ENCODE data around the gene ASCC3. TPM values are rescaled to one million over a fixed set of nuclear protein-coding genes. Genes with fewer than 3 reads are reported as not detected.
A peak's percentile ranks its signal among the peaks of the same experiment; 100 is the strongest.
"Not testable (repeated sequence)": the region's sequence is repeated elsewhere in the genome, so short reads cannot be mapped to it uniquely, and the experiment has no call there.

ASCC3 gene
- total RNA-seq, 4 donors from 2014 or later, result 20.5 to 33.9 (median 26.9) TPM

DNA sequence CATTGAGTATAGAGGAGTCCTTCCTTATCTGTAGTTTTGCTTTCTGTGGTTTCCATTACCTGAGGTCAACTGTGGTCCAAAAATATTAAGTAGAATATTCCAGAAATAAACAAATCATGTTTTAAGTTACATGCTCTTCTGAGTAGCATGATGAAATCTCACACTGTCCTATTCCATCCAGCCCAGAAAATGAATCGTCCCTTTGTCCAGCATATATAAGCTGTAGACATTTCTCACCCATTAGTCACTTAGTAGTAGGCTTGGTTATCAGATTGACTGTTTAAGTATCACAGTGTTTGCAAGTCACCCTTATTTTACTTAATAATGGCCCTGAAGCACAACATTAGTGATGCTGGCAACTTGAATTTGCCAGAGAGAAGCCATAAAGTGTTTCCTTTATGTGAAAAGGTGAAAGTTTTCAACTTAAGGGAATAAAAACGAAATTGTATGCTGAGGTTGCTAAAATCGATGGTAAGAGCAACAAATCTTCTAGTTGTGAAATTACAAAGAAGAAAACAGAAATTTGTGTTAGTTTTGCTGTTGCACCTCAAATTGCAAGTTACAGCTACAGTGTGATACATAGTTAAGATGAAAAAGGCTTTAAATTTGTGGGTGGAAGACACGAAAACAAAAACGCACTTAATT is 217.8 kb downstream of the ASCC3 start:
- Histone ChIP-seq H3K36me3 (no peaks in the 10 kb centered on the region), H3K4me1 (peaks cover 0 to 15% (median 0%) of the 10 kb centered on the region in 4 donors), H3K27me3 (no peaks in the 10 kb centered on the region), H3K4me3 (no peak overlapping the region), H3K27ac (no peak overlapping the region), H3K9me3 (no peaks in the 10 kb centered on the region)
- no peak for DNase-seq (ENCODE audit: low spot score in 2 of 2)
- 74 to 75% methylated on average over 5 of the region's 5 CpGs for WGBS, 2 donors
- TF ChIP-seq EP300 (IDR thresholded peaks at IDR 0.05) (no peak), POLR2A (IDR thresholded peaks at IDR 0.05) (no peak)
- TF ChIP-seq, protein P1, sequence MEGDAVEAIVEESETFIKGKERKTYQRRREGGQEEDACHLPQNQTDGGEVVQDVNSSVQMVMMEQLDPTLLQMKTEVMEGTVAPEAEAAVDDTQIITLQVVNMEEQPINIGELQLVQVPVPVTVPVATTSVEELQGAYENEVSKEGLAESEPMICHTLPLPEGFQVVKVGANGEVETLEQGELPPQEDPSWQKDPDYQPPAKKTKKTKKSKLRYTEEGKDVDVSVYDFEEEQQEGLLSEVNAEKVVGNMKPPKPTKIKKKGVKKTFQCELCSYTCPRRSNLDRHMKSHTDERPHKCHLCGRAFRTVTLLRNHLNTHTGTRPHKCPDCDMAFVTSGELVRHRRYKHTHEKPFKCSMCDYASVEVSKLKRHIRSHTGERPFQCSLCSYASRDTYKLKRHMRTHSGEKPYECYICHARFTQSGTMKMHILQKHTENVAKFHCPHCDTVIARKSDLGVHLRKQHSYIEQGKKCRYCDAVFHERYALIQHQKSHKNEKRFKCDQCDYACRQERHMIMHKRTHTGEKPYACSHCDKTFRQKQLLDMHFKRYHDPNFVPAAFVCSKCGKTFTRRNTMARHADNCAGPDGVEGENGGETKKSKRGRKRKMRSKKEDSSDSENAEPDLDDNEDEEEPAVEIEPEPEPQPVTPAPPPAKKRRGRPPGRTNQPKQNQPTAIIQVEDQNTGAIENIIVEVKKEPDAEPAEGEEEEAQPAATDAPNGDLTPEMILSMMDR (IDR thresholded peaks at IDR 0.05), result no peak

DNA sequence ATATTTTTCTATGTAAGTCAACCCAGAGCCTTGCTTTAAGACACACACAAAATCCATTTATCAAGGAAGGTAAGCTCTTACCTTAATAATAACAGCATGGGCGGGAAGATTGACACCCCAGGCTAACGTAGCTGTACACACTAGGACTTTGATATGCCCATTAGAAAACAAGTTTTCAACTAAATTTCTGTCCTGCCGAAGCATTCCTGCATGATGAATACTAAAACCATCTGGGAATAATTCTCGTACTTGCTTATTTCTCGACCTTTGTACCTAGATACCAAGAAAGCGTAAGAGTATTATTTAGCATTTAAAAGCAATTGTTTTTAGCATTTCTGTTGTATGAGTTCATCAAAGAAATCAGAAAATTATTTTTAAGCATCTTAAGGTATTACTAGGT is 218.9 kb downstream of the ASCC3 start:
- WGBS, 2 donors, result 91% methylated on average over 6 of the region's 6 CpGs
- Histone ChIP-seq H3K27ac (no peak overlapping the region), H3K27me3 (no peaks in the 10 kb centered on the region), H3K9me3 (no peaks in the 10 kb centered on the region), H3K36me3 (no peaks in the 10 kb centered on the region), H3K4me1 (peaks cover 0 to 15% (median 0%) of the 10 kb centered on the region in 4 donors), H3K4me3 (no peak overlapping the region)
- DNase-seq (ENCODE audit: low spot score in 2 of 2), result no peak
- TF ChIP-seq EP300 (IDR thresholded peaks at IDR 0.05), result no peak
- TF ChIP-seq, protein P1 (IDR thresholded peaks at IDR 0.05), result no peak
- no peak for TF ChIP-seq POLR2A (IDR thresholded peaks at IDR 0.05)

DNA sequence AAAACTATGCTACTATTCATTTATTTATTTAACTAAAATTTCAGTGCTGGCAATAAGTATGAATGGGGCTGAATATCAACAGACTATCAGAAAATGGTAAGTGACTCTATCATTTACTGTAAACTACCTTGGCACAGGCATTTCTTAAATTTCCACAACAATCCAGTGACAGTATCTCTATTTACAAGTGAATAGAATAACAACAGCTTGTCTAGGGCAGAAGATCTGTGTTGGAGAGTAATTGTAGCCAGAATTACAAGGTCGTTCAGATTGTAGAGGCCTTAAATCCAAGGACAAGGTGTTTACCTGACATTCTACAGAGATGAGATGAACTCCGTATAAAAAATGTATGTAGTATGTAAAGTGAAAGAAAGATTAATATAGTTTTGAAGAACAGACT is 222.6 kb downstream of the ASCC3 start:
- WGBS, 2 donors, result 61 to 67% methylated on average over 2 of the region's 2 CpGs
- Histone ChIP-seq H3K9me3 (no peaks in the 10 kb centered on the region), H3K27ac (no peak overlapping the region), H3K4me1 (peaks cover 0 to 9% (median 0%) of the 10 kb centered on the region in 4 donors), H3K27me3 (no peaks in the 10 kb centered on the region), H3K36me3 (no peaks in the 10 kb centered on the region), H3K4me3 (no peak overlapping the region)
- DNase-seq (ENCODE audit: low spot score in 2 of 2), result no peak
- TF ChIP-seq, protein P1 (IDR thresholded peaks at IDR 0.05), result no peak
- TF ChIP-seq POLR2A (IDR thresholded peaks at IDR 0.05), result no peak
- TF ChIP-seq EP300 (IDR thresholded peaks at IDR 0.05), result no peak

DNA sequence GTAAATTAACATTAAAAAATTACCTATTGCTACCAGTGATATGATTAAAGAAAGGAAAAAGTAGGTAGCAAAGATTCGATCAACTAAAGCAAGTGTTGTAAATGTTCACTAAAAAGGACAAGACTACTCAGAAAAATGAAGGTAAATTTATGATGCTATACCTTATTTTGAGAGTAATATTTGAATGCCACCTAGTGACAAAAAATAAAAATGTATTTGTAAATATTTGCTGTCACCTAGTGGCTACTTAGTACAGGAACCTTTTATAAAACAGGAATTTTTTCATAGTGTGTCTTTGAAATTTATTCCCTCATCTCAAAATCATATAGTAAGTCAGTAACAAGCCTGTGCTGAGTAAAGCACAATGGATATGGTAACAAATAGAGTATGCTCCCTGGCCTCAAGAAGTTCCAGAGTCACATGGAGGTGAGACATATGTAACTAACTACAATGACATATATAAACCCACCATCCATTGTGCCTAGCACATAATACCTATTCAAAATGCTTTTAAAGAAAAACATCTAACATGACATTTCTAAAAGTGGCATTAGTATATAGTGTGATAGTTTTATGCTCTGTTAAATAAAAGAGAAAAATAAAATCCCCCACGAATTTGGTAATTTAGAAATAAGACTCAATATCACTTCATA is 223.3 kb downstream of the ASCC3 start:
- Histone ChIP-seq H3K4me1 (peaks cover 0 to 2% (median 0%) of the 10 kb centered on the region in 4 donors), H3K27ac (no peak overlapping the region), H3K27me3 (no peaks in the 10 kb centered on the region), H3K36me3 (no peaks in the 10 kb centered on the region), H3K4me3 (no peak overlapping the region), H3K9me3 (no peaks in the 10 kb centered on the region)
- WGBS, 2 donors, result 89 to 92% methylated on average over 2 of the region's 2 CpGs
- no peak for TF ChIP-seq POLR2A (IDR thresholded peaks at IDR 0.05)
- TF ChIP-seq, protein P1 (IDR thresholded peaks at IDR 0.05), result peak in 3 of 5 experiments; percentile 10 to 32 (median 27)
- DNase-seq (ENCODE audit: low spot score in 2 of 2), result no peak

DNA sequence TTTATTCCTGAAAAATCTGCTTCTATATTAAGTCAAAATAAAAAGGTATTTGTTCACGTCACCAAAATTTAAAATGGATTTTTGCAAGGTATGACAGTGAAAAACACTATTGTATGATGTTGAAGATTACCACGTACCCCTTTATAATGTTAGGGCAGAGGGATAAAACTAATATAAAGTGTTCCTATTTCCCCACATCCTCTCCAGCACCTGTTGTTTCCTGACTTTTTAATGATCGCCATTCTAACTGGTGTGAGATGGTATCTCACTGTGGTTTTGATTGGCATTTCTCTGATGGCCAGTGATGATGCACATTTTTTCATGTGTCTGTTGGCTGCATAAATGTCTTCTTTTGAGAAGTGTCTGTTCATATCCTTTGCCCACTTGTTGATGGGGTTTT is 240.0 kb downstream of the ASCC3 start:
- WGBS, 2 donors, result 95 to 97% methylated on average over 3 of the region's 3 CpGs
- not testable (repeated sequence) for H3K27me3 ChIP-seq; H3K27ac ChIP-seq; DNase-seq (ENCODE audit: low spot score in 2 of 2); H3K9me3 ChIP-seq; H3K4me1 ChIP-seq; H3K4me3 ChIP-seq
- peaks cover 0 to 95% (median 2%) of the 10 kb centered on the region in 3 donors for H3K36me3 ChIP-seq

All from tibial nerve (tissue), 4 donors.